ENCODE results near the gene SND1. TPM values are rescaled to one million over a fixed set of nuclear protein-coding genes. Genes with fewer than 3 reads are reported as not detected.

The SND1 gene
- total and polyA plus RNA-seq, 10 of the 15 experiments (the other 5 are each of a cell fraction or from before 2014, with no cell fraction given) = 52.4 to 270 (median 146) TPM

GRCh38 chr7:127943541-127944521 lies 291.8 kb downstream of the SND1 start:
- ChIA-PET SMC1A (ENCODE audit: uncharacterized antibody, unreplicated experiment) (interaction anchor here (1.0 kb wide), 1 partner anchor 32 kb away, joined by 3 read pairs; no protein-coding TSS in a partner anchor), CTCF (interaction anchor here (1.0 kb wide), 1 partner anchor 10 kb away, joined by 3 read pairs; no protein-coding TSS in a partner anchor), POLR2A (no interaction called here), RAD21 (ENCODE audit: unreplicated experiment) (no interaction called here)
- Histone ChIP-seq H3K4me3 (no peak overlapping the region), H3K27ac (ENCODE audit: control insufficient read depth, insufficient read depth) (no peak overlapping the region), H3K9ac (ENCODE audit: control insufficient read depth, insufficient read depth, low read length) (no peak overlapping the region), H2AFZ (ENCODE audit: control insufficient read depth, low read depth, low read length) (no peak overlapping the region), H3K9me3 (replicated peaks; ENCODE audit: control insufficient read depth, insufficient read depth, low read length) (no peaks in the 10 kb centered on the region), H3K4me1 (ENCODE audit: control insufficient read depth, insufficient read depth, low read length) (no peaks in the 10 kb centered on the region), H4K20me1 (ENCODE audit: control insufficient read depth, insufficient read depth) (no peaks in the 10 kb centered on the region), H3K36me3 (ENCODE audit: control insufficient read depth in 2 of 2, insufficient read depth in 2 of 2, low read length in 1 of 2) (peaks cover 11 to 27% of the 10 kb centered on the region in 2 experiments), H3K79me2 (ENCODE audit: control insufficient read depth, insufficient read depth, low read length) (no peaks in the 10 kb centered on the region; the same call in 1 of the 2 replicates), H3K27me3 (replicated peaks in 1 of 2; ENCODE audit: control insufficient read depth in 2 of 2, insufficient read depth in 2 of 2, low read length in 1 of 2) (no peaks in the 10 kb centered on the region), H3K4me2 (ENCODE audit: control insufficient read depth, insufficient read depth) (no peak overlapping the region)
- FAIRE-seq = no peak
- intact Hi-C loops (cut with micrococcal nuclease; ENCODE audit: unreplicated experiment) (no loop called here), in situ Hi-C loops (cut with MboI) (no loop called here)
- BruUV-seq (replicated peaks) = no TSS peak
- 94% methylated on average over 16 of the region's 16 CpGs for WGBS (ENCODE audit: insufficient coverage, insufficient replicate concordance, low lambda C conversion rate, missing lambda C conversion rate)
- no peak for ATAC-seq
- DNase-seq (ENCODE audit: low read depth, low spot score) = no peak
- no peak for TF ChIP-seq CTCF (IDR thresholded peaks at IDR 0.05 in 2 of 3, conservative IDR thresholded peaks at IDR 0.05 in 1 of 3; ENCODE audit: control insufficient read depth in 2 of 3, extremely low read depth in 1 of 3, insufficient read depth in 1 of 3, low read depth in 3 of 3, low read length in 3 of 3)

- Histone ChIP-seq H3K4me3 (no peak overlapping the region), H3K4me1 (ENCODE audit: control insufficient read depth, insufficient read depth, low read length) (no peaks in the 10 kb centered on the region), H3K4me2 (ENCODE audit: control insufficient read depth, insufficient read depth) (no peak overlapping the region), H3K27me3 (replicated peaks in 1 of 2; ENCODE audit: control insufficient read depth in 2 of 2, insufficient read depth in 2 of 2, low read length in 1 of 2) (no peaks in the 10 kb centered on the region), H3K27ac (ENCODE audit: control insufficient read depth, insufficient read depth) (no peak overlapping the region), H2AFZ (ENCODE audit: control insufficient read depth, low read depth, low read length) (no peak overlapping the region), H3K79me2 (ENCODE audit: control insufficient read depth, insufficient read depth, low read length) (no peaks in the 10 kb centered on the region), H3K36me3 (ENCODE audit: control insufficient read depth in 2 of 2, insufficient read depth in 2 of 2, low read length in 1 of 2) (peaks cover 12 to 24% of the 10 kb centered on the region in 2 experiments), H3K9ac (ENCODE audit: control insufficient read depth, insufficient read depth, low read length) (no peak overlapping the region), H4K20me1 (ENCODE audit: control insufficient read depth, insufficient read depth) (no peaks in the 10 kb centered on the region), H3K9me3 (replicated peaks; ENCODE audit: control insufficient read depth, insufficient read depth, low read length) (no peaks in the 10 kb centered on the region)
- intact Hi-C loops (cut with micrococcal nuclease; ENCODE audit: unreplicated experiment) (no loop called here), in situ Hi-C loops (cut with MboI) (no loop called here)
- ChIA-PET RAD21 (ENCODE audit: unreplicated experiment) (no interaction called here), POLR2A (interaction anchor here (1.0 kb wide), 1 partner anchor 12 kb away, joined by 4 read pairs; no protein-coding TSS in a partner anchor), CTCF (no interaction called here), SMC1A (ENCODE audit: uncharacterized antibody, unreplicated experiment) (interaction anchor here (0.6 to 0.9 kb wide), 2 partner anchors 58 to 91 kb away, joined by 3 read pairs; no protein-coding TSS in a partner anchor)
- TF ChIP-seq RFX5 (IDR thresholded peaks at IDR 0.05; ENCODE audit: low read depth, low read length) = no peak
- no peak for TF ChIP-seq SMARCA5 (IDR thresholded peaks at IDR 0.05)
- TF ChIP-seq CHD1 (IDR thresholded peaks at IDR 0.05; ENCODE audit: low read depth, low read length) = no peak
- no peak for TF ChIP-seq MXI1 (IDR thresholded peaks at IDR 0.05; ENCODE audit: low read depth, low read length)
- no peak for TF ChIP-seq FOS (IDR thresholded peaks at IDR 0.05; ENCODE audit: borderline replicate concordance, extremely low read depth, insufficient read length)
- no peak for TF ChIP-seq NFXL1 (IDR thresholded peaks at IDR 0.05; ENCODE audit: borderline replicate concordance)
- no TSS peak for BruUV-seq (replicated peaks)
- FAIRE-seq (no peak), DNase-seq (ENCODE audit: low read depth, low spot score) (no peak), ATAC-seq (no peak)
Measured at GRCh38 chr7:127946111-127946510, 294.1 kb downstream of the SND1 start.

All from GM12878 (cell line).